GM12891 (cell line): ENCODE results near the gene HEMGN.

Experiments
- PAX5 ChIP-seq: IDR thresholded peaks from 2 replicates; pipeline ENCODE4 v1.6.1; 2011; ENCODE audit warnings: low read length, moderate library complexity, mild to moderate bottlenecking; ENCODE audit not compliant: insufficient read depth, severe bottlenecking
- POLR2A ChIP-seq: IDR thresholded peaks from 2 replicates; pipeline ENCODE4 v1.6.1; 2011; ENCODE audit warnings: low read depth, low read length, control low read depth
- POLR2AphosphoS5 ChIP-seq: IDR thresholded peaks from 2 replicates; pipeline ENCODE4 v1.6.1; 2011; ENCODE audit warnings: low read depth, low read length, control low read depth
- POU2F2 ChIP-seq: IDR thresholded peaks from 2 replicates; pipeline ENCODE4 v1.6.1; 2011; ENCODE audit warnings: low read depth, mild to moderate bottlenecking, control low read depth, low read length, moderate library complexity
- SPI1 ChIP-seq: IDR thresholded peaks from 2 replicates; pipeline ENCODE4 v1.6.1; 2011; ENCODE audit warnings: low read depth, low read length, control low read depth
- TAF1 ChIP-seq: IDR thresholded peaks from 2 replicates; pipeline ENCODE4 v1.6.1; 2011; ENCODE audit warnings: low read depth, low read length, control low read depth

GRCh38 chr9:97918611-97919010 lies 19.4 kb downstream of the HEMGN start:
- no peak for TF ChIP-seq TAF1
- TF ChIP-seq POLR2AphosphoS5, result no peak
- TF ChIP-seq SPI1, result no peak
- TF ChIP-seq POLR2A, result no peak
- TF ChIP-seq POU2F2, result no peak
- no peak for TF ChIP-seq PAX5
